ENCODE data around the gene KITLG.
"Not testable (repeated sequence)": the region's sequence is repeated elsewhere in the genome, so short reads cannot be mapped to it uniquely, and the experiment has no call there.

The KITLG gene, protein sequence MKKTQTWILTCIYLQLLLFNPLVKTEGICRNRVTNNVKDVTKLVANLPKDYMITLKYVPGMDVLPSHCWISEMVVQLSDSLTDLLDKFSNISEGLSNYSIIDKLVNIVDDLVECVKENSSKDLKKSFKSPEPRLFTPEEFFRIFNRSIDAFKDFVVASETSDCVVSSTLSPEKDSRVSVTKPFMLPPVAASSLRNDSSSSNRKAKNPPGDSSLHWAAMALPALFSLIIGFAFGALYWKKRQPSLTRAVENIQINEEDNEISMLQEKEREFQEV

GRCh38 chr12:88580051-88580871 is at the start of gene KITLG:
KITLG (minus strand) TSS chr12:88580471; CDS start chr12:88580278, 193 bp downstream.
- no peak within 1 kb of the TSS for H3K27ac Mint-ChIP-seq
- peak within 1 kb of the TSS; percentile 57 for H3K4me3 Mint-ChIP-seq
- H3K36me3 Mint-ChIP-seq (ENCODE audit: low read depth): no peaks in the 10 kb centered on the region
- H3K9me3 Mint-ChIP-seq: no peaks in the 10 kb centered on the region
- H3K4me1 Mint-ChIP-seq (ENCODE audit: low read depth): peaks cover 3% of the 10 kb centered on the region
- peaks cover 55% of the 10 kb centered on the region for H3K27me3 Mint-ChIP-seq (ENCODE audit: low read depth)

GRCh38 chr12:88628856-88629509 is 48.7 kb upstream of the KITLG start:
- Mint-ChIP-seq H3K36me3 (ENCODE audit: low read depth) (no peaks in the 10 kb centered on the region), H3K9me3 (no peaks in the 10 kb centered on the region), H3K27ac (no peak overlapping the region), H3K4me3 (no peak overlapping the region), H3K4me1 (ENCODE audit: low read depth) (no peaks in the 10 kb centered on the region), H3K27me3 (ENCODE audit: low read depth) (no peaks in the 10 kb centered on the region)

DNA sequence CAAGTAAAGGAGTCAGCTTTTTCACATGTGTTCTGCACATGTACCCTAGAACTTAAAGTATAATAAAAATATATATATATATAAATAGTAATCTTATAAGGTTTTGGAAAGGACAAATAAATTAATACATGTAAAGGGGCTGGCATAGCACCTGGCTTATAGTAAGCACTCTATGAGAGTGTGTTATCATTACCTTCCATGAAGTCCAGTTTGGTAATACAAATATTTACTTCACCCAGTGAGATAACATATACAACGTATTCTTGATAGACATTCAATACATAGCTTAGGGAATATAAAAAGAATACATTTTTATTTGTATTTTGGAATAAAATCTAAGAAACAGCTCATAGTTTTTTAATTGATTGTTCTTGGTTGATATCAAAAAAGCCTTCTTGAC is 47.8 kb upstream of the KITLG start:
- H3K27ac Mint-ChIP-seq; H3K36me3 Mint-ChIP-seq (ENCODE audit: low read depth); H3K27me3 Mint-ChIP-seq (ENCODE audit: low read depth); H3K4me3 Mint-ChIP-seq; H3K4me1 Mint-ChIP-seq (ENCODE audit: low read depth); H3K9me3 Mint-ChIP-seq: not testable (repeated sequence)

GRCh38 chr12:88627501-88627900 is 47.2 kb upstream of the KITLG start:
- H3K4me3 Mint-ChIP-seq: no peak overlapping the region
- no peak overlapping the region for H3K27ac Mint-ChIP-seq
- no peaks in the 10 kb centered on the region for H3K36me3 Mint-ChIP-seq (ENCODE audit: low read depth)
- H3K27me3 Mint-ChIP-seq (ENCODE audit: low read depth): no peaks in the 10 kb centered on the region
- no peaks in the 10 kb centered on the region for H3K9me3 Mint-ChIP-seq
- H3K4me1 Mint-ChIP-seq (ENCODE audit: low read depth): no peaks in the 10 kb centered on the region

DNA sequence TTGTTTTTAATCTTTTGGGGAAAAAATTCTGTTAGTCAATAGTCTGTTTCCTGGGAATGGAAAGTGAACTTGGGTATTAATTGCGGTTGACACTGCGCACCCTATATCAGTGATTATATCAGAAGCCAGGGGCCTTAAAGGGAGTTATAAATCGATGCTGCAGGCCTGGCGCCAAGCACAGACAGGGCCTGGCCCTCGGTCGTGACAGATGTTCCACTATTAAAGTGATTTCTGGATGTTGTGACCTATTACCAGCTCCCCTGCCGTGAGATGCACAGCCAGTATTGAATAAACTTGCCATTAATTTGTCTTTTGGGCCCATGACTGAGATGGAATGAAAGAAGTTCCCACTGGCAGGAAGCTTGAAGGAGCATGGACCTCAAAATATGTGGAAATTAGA is 45.1 kb upstream of the KITLG start:
- Mint-ChIP-seq H3K27ac (no peak overlapping the region), H3K4me1 (ENCODE audit: low read depth) (no peaks in the 10 kb centered on the region), H3K9me3 (no peaks in the 10 kb centered on the region), H3K27me3 (ENCODE audit: low read depth) (no peaks in the 10 kb centered on the region), H3K36me3 (ENCODE audit: low read depth) (no peaks in the 10 kb centered on the region), H3K4me3 (no peak overlapping the region)

DNA sequence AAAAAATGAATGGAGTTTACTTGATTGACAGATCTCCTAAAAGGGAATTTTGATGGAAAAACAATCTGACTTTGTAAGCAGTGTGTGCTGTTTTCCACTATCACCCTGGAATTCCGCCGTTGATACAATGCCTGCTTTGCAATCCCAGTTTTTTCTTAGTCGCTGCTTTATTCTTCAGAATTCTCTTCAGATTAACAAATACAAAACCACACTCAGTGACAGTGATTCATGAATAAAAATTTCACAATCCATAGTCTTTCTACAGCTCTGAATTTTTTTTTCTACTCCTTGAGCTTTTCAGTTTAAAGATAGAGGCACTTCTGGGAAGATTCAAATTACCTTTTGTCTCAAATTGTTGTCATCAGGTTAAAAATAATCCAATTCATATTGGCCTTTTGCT is 44.6 kb upstream of the KITLG start:
- Mint-ChIP-seq H3K4me1 (ENCODE audit: low read depth) (no peaks in the 10 kb centered on the region), H3K9me3 (no peaks in the 10 kb centered on the region), H3K27ac (no peak overlapping the region), H3K4me3 (no peak overlapping the region), H3K27me3 (ENCODE audit: low read depth) (no peaks in the 10 kb centered on the region), H3K36me3 (ENCODE audit: low read depth) (no peaks in the 10 kb centered on the region)

- no peaks in the 10 kb centered on the region for H3K36me3 Mint-ChIP-seq (ENCODE audit: low read depth)
- no peak overlapping the region for H3K4me3 Mint-ChIP-seq
- no peaks in the 10 kb centered on the region for H3K9me3 Mint-ChIP-seq
- H3K4me1 Mint-ChIP-seq (ENCODE audit: low read depth): no peaks in the 10 kb centered on the region
- H3K27ac Mint-ChIP-seq: no peak overlapping the region
- no peaks in the 10 kb centered on the region for H3K27me3 Mint-ChIP-seq (ENCODE audit: low read depth)
Measured at GRCh38 chr12:88623777-88624548, 43.7 kb upstream of the KITLG start.

- Mint-ChIP-seq H3K4me1 (ENCODE audit: low read depth) (no peaks in the 10 kb centered on the region), H3K9me3 (no peaks in the 10 kb centered on the region), H3K36me3 (ENCODE audit: low read depth) (no peaks in the 10 kb centered on the region), H3K27ac (no peak overlapping the region), H3K27me3 (ENCODE audit: low read depth) (no peaks in the 10 kb centered on the region), H3K4me3 (no peak overlapping the region)
Measured at GRCh38 chr12:88617352-88617751, 37.1 kb upstream of the KITLG start.

- no peaks in the 10 kb centered on the region for H3K9me3 Mint-ChIP-seq
- no peak overlapping the region for H3K4me3 Mint-ChIP-seq
Measured at GRCh38 chr12:88615490-88615889, 35.2 kb upstream of the KITLG start.

DNA sequence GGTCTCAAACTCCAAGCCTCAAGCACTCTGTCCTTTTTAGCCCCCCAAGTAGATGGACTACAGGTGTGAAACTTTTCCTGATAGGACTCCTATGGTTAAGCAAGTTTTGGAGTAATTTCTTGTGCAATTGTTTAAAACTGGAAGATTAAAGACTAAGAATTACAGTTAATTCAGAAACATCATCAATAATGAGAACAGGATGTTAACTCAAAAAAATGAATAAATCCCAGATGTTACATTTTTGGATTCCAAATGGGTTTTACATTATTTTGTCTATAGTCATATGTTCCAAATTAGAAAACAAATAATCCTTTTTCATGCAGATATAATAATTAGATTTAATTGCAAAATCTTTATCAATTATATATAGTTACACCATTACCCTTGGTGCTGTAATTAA is 24.4 kb upstream of the KITLG start:
- no peak overlapping the region for H3K4me3 Mint-ChIP-seq
- no peaks in the 10 kb centered on the region for H3K27me3 Mint-ChIP-seq (ENCODE audit: low read depth)
- H3K4me1 Mint-ChIP-seq (ENCODE audit: low read depth): no peaks in the 10 kb centered on the region
- H3K36me3 Mint-ChIP-seq (ENCODE audit: low read depth): no peaks in the 10 kb centered on the region
- H3K27ac Mint-ChIP-seq: no peak overlapping the region
- H3K9me3 Mint-ChIP-seq: peaks cover 7% of the 10 kb centered on the region

More at GRCh38 chr12:88615490-88615889, 35.2 kb upstream of the KITLG start:
- Mint-ChIP-seq H3K4me1 (ENCODE audit: low read depth) (no peaks in the 10 kb centered on the region), H3K36me3 (ENCODE audit: low read depth) (no peaks in the 10 kb centered on the region), H3K27ac (no peak overlapping the region), H3K27me3 (ENCODE audit: low read depth) (no peaks in the 10 kb centered on the region)

GRCh38 chr12:88600272-88600671 is 20.0 kb upstream of the KITLG start:
- no peak overlapping the region for H3K4me3 Mint-ChIP-seq
- no peak overlapping the region for H3K27ac Mint-ChIP-seq
- H3K36me3 Mint-ChIP-seq (ENCODE audit: low read depth): no peaks in the 10 kb centered on the region
- no peaks in the 10 kb centered on the region for H3K4me1 Mint-ChIP-seq (ENCODE audit: low read depth)
- no peaks in the 10 kb centered on the region for H3K27me3 Mint-ChIP-seq (ENCODE audit: low read depth)
- no peaks in the 10 kb centered on the region for H3K9me3 Mint-ChIP-seq

- H3K27me3 Mint-ChIP-seq (ENCODE audit: low read depth): no peaks in the 10 kb centered on the region
- no peaks in the 10 kb centered on the region for H3K36me3 Mint-ChIP-seq (ENCODE audit: low read depth)
- H3K4me3 Mint-ChIP-seq: no peak overlapping the region
- H3K27ac Mint-ChIP-seq: no peak overlapping the region
- H3K4me1 Mint-ChIP-seq (ENCODE audit: low read depth): no peaks in the 10 kb centered on the region
- H3K9me3 Mint-ChIP-seq: no peaks in the 10 kb centered on the region
Measured at GRCh38 chr12:88597365-88597764, 17.1 kb upstream of the KITLG start.

DNA sequence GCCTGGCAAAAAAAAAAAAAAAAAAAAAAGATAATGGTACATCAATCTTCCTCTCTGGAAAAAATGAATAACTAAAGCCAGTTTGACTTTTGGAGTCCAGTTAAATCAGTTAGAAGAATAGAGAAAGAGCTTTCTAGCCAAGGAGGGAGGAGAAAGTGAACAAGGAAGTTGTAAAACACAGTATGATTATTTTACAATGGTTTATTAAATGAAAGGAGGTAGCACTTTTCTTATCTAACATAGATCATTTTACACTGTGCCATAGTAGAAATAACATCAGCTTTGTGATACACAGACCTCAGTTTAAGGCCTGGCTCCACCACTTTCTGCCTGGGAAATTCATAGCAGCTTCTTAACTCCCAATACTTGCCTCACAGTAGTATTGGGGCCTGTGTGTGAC is 15.4 kb upstream of the KITLG start:
- Mint-ChIP-seq H3K4me1 (ENCODE audit: low read depth) (no peaks in the 10 kb centered on the region), H3K9me3 (no peaks in the 10 kb centered on the region), H3K27ac (no peak overlapping the region), H3K4me3 (no peak overlapping the region), H3K36me3 (ENCODE audit: low read depth) (no peaks in the 10 kb centered on the region), H3K27me3 (ENCODE audit: low read depth) (no peaks in the 10 kb centered on the region)

DNA sequence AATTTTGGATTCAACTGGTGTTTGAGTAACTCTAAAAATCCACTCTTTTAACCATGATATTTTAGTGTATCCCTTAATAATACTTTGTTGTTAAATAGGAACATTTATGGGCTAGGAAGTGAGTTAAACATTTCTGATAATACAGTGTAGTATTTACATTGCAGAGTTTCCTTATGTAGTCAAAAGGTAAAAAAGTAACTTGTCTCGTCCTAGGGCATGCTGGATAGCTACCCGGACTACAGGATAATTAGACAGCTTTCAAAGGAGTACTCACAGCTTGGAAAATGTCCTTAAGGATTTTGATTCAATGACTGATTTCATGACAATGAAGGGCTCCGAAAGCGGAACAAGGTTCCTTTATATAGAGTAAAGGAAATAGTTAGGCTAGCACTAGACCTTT is 14.5 kb upstream of the KITLG start:
- Mint-ChIP-seq H3K36me3 (ENCODE audit: low read depth) (no peaks in the 10 kb centered on the region), H3K4me1 (ENCODE audit: low read depth) (no peaks in the 10 kb centered on the region), H3K27ac (no peak overlapping the region), H3K9me3 (no peaks in the 10 kb centered on the region), H3K27me3 (ENCODE audit: low read depth) (no peaks in the 10 kb centered on the region), H3K4me3 (no peak overlapping the region)

All from T-helper 1 cell treated with Interleukin-12 subunit alpha and Interleukin-12 subunit beta and Interleukin-4 antibody, amounts not matched to agents 30 μg/mL and 1 μg/mL, for 36 hours (primary cell).